ENCODE results near the gene CITED4.

GRCh38 chr1:40907899-40908298 lies 45.7 kb upstream of the CITED4 start:
- TF ChIP-seq EZH2 (IDR thresholded peaks at IDR 0.05; ENCODE audit: borderline replicate concordance, low read length) (no peak), CTCF (IDR thresholded peaks at IDR 0.05; ENCODE audit: low read length) (no peak)
